ENCODE measurements around the gene TLE4. TPM values are rescaled to one million over a fixed set of nuclear protein-coding genes. Genes with fewer than 3 reads are reported as not detected.

TLE4 gene
- total and polyA plus RNA-seq, 8 donors = 21.6 to 38.3 (median 33.8) TPM

GRCh38 chr9:79570448-79571308 is 1.1 kb upstream of the TLE4 start:
- intact Hi-C loops (cut with DNase I) = no loop called here
- DNase-seq (peak; percentile 20 to 87 (median 45)), ATAC-seq (no peak)
- no peak for TF ChIP-seq CTCF (IDR thresholded peaks at IDR 0.05)
- Histone ChIP-seq H3K27me3 (peaks cover 0 to 8% of the 10 kb centered on the region in 2 donors), H3K27ac (peak overlapping the region in 1 of 2 donors; percentile 60), H3K9me3 (no peaks in the 10 kb centered on the region), H3K4me1 (peaks cover 17 to 36% of the 10 kb centered on the region in 2 donors), H3K4me3 (peak overlapping the region; percentile 46 to 92), H3K36me3 (no peaks in the 10 kb centered on the region)

- peak overlapping the region; percentile 86 to 92 for H3K4me3 ChIP-seq
- intact Hi-C loops (cut with DNase I) = no loop called here
- no peak for TF ChIP-seq CTCF (IDR thresholded peaks at IDR 0.05)
Measured at GRCh38 chr9:79572032-79572607, 355 bp downstream of the TLE4 start.

GRCh38 chr9:79572608-79573411 is 1.0 kb downstream of the TLE4 start:
- TF ChIP-seq CTCF (IDR thresholded peaks at IDR 0.05) = no peak
- ATAC-seq (peak; percentile 0), DNase-seq (peak; percentile 30 to 93 (median 60))
- H3K4me1 ChIP-seq = peaks cover 18 to 57% of the 10 kb centered on the region in 2 donors
- H3K4me3 ChIP-seq = peak overlapping the region; percentile 86 to 92
- intact Hi-C loops (cut with DNase I) = no loop called here
- no peaks in the 10 kb centered on the region for H3K9me3 ChIP-seq
- peak overlapping the region; percentile 95 to 99 for H3K27ac ChIP-seq
- peaks cover 0 to 8% of the 10 kb centered on the region in 2 donors for H3K27me3 ChIP-seq
- H3K36me3 ChIP-seq = no peaks in the 10 kb centered on the region

More at GRCh38 chr9:79572032-79572607, 355 bp downstream of the TLE4 start:
- Histone ChIP-seq H3K4me1 (peaks cover 18 to 50% of the 10 kb centered on the region in 2 donors), H3K36me3 (no peaks in the 10 kb centered on the region), H3K9me3 (no peaks in the 10 kb centered on the region), H3K27ac (peak overlapping the region; percentile 95 to 99), H3K27me3 (peaks cover 0 to 8% of the 10 kb centered on the region in 2 donors)
- ATAC-seq (peak; percentile 13), DNase-seq (peak in 1 of 4 donors; percentile 53)

- no peak for ATAC-seq
- Histone ChIP-seq H3K27ac (peak overlapping the region; percentile 95 to 99), H3K4me1 (peaks cover 18 to 58% of the 10 kb centered on the region in 2 donors), H3K36me3 (no peaks in the 10 kb centered on the region), H3K9me3 (no peaks in the 10 kb centered on the region), H3K4me3 (peak overlapping the region; percentile 86 to 92), H3K27me3 (peaks cover 0 to 8% of the 10 kb centered on the region in 2 donors)
- intact Hi-C loops (cut with DNase I) = no loop called here
- TF ChIP-seq CTCF (IDR thresholded peaks at IDR 0.05) = no peak
- peak in 1 of 4 donors; percentile 19 for DNase-seq
Measured at GRCh38 chr9:79573412-79573923, 1.7 kb downstream of the TLE4 start.
